HG03571 (cell line): ENCODE results near the gene OR8U1.
"Not testable (repeated sequence)": the region's sequence is repeated elsewhere in the genome, so short reads cannot be mapped to it uniquely, and the experiment has no call there.

Experiments
- ATAC-seq: cut with Tn5 transposase; IDR thresholded peaks from one replicate; pipeline ENCODE4 v1.9.1; 2021; ENCODE audit not compliant: unreplicated experiment

The OR8U1 gene

GRCh38 chr11:56375324-56375723, at the start of gene OR8U1:
Gene OR8U1, plus strand, starts transcription at chr11:56375624. Its CDS starts 0 bp downstream, at chr11:56375624.
- ATAC-seq = no peak

- ATAC-seq = no peak
Observed at GRCh38 chr11:56331861-56332491, 43.4 kb upstream of the OR8U1 start.

GRCh38 chr11:56333156-56333555, 42.3 kb upstream of the OR8U1 start:
- ATAC-seq = no peak

GRCh38 chr11:56340289-56340688, 35.1 kb upstream of the OR8U1 start:
- no peak for ATAC-seq

GRCh38 chr11:56345739-56346138, 29.7 kb upstream of the OR8U1 start, which contains the start of gene OR8K1:
Gene OR8K1, plus strand, starts transcription at chr11:56346039. Its CDS starts 0 bp downstream, at chr11:56346039.
- ATAC-seq = no peak

GRCh38 chr11:56353991-56354390, 21.4 kb upstream of the OR8U1 start, which contains the start of gene OR8J1:
Gene OR8J1, plus strand, starts transcription at chr11:56354291. Its CDS starts 5,956 bp downstream, at chr11:56360247.
- ATAC-seq = no peak

- ATAC-seq = no peak
Observed at GRCh38 chr11:56380120-56380519, 4.7 kb downstream of the OR8U1 start.

GRCh38 chr11:56394381-56394780, 19.0 kb downstream of the OR8U1 start:
- ATAC-seq = no peak

- ATAC-seq = no peak
Observed at GRCh38 chr11:56396047-56396446, 20.6 kb downstream of the OR8U1 start.

GRCh38 chr11:56401858-56402461, 26.5 kb downstream of the OR8U1 start:
- not testable (repeated sequence) for ATAC-seq

GRCh38 chr11:56404393-56404792, 29.0 kb downstream of the OR8U1 start:
- no peak for ATAC-seq

GRCh38 chr11:56410801-56411200, 35.4 kb downstream of the OR8U1 start:
- ATAC-seq = no peak

GRCh38 chr11:56412396-56412795, 37.0 kb downstream of the OR8U1 start, which contains the start of gene OR5AL1:
Gene OR5AL1, plus strand, starts transcription at chr11:56412696.
- ATAC-seq = no peak
